CD14-positive monocyte (primary cell): ENCODE results near the gene SULF2. TPM values are rescaled to one million over a fixed set of nuclear protein-coding genes. Genes with fewer than 3 reads are reported as not detected.
A peak's percentile ranks its signal among the peaks of the same experiment; 100 is the strongest.

Source experiments
- DNase-seq, 3 donors: peaks; one replicate each; pipeline ENCODE4 v3.0.0-alpha.2; 2011 to 2022
- H2AFZ ChIP-seq: 2 replicates; pipeline ENCODE4 v1.6.0; 2012; ENCODE audit warnings: mild to moderate bottlenecking, low read depth, low read length, inconsistent platforms; ENCODE audit not compliant: insufficient read depth, poor library complexity, severe bottlenecking
- H3K27ac ChIP-seq, 2 donors: 1 replicate in 1 of 2; 2 replicates in 1 of 2; pipeline ENCODE4 v1.5.1; 2012 to 2013; ENCODE audit warnings: low read length in 2 of 2, control low read depth in 1 of 2, inconsistent platforms in 1 of 2, low read depth in 1 of 2, mild to moderate bottlenecking in 1 of 2
- H3K27me3 ChIP-seq, 2 donors: one replicate each; pipeline versions ENCODE4 v1.6.0 to v1.6.1; 2011 to 2013; ENCODE audit warnings: low read length in 2 of 2; ENCODE audit not compliant: control insufficient read depth in 2 of 2, insufficient read depth in 2 of 2
- H3K36me3 ChIP-seq, 2 donors: replicated peaks in 1 of 2; 1 replicate in 1 of 2; 2 replicates in 1 of 2; pipeline versions ENCODE4 v1.5.1 to v1.6.1; 2012 to 2013; ENCODE audit warnings: low read length in 2 of 2, control low read depth in 1 of 2, inconsistent platforms in 1 of 2, mild to moderate bottlenecking in 1 of 2; ENCODE audit not compliant: insufficient read depth in 2 of 2, control insufficient read depth in 1 of 2
- H3K4me1 ChIP-seq, 2 donors: 1 replicate in 1 of 2; 2 replicates in 1 of 2; pipeline versions ENCODE4 v1.5.1 to v1.6.1; 2012 to 2013; ENCODE audit warnings: low read length in 2 of 2, control low read depth in 1 of 2, inconsistent platforms in 1 of 2, mild to moderate bottlenecking in 1 of 2, moderate library complexity in 1 of 2; ENCODE audit not compliant: insufficient read depth in 2 of 2, control insufficient read depth in 1 of 2
- H3K4me2 ChIP-seq: replicated peaks from 2 replicates; pipeline ENCODE3; 2012; ENCODE audit warnings: low read length, moderate library complexity, mild to moderate bottlenecking; ENCODE audit not compliant: poor library complexity, severe bottlenecking; ENCODE audit errors: extremely low read depth
- H3K4me3 ChIP-seq, 3 experiments: fragments of 200-600 bp in 1 of 3; sonication (generic) in 1 of 3; replicated peaks in 1 of 3; 1 replicate in 2 of 3; 2 replicates in 1 of 3; pipeline ENCODE4 v1.5.1; 2011 to 2013; ENCODE audit warnings: low read length in 3 of 3, mild to moderate bottlenecking in 3 of 3, control low read depth in 2 of 3, low read depth in 2 of 3, inconsistent platforms in 1 of 3, moderate library complexity in 1 of 3
- H3K79me2 ChIP-seq: 2 replicates; pipeline ENCODE4 v1.6.0; 2012; ENCODE audit warnings: mild to moderate bottlenecking, control low read depth, inconsistent platforms, low read length, moderate library complexity; ENCODE audit not compliant: insufficient read depth
- H3K9ac ChIP-seq: 2 replicates; pipeline ENCODE4 v1.6.0; 2017; ENCODE audit warnings: low read length, mild to moderate bottlenecking; ENCODE audit not compliant: insufficient read depth, poor library complexity, severe bottlenecking
- H3K9me3 ChIP-seq, 2 donors: replicated peaks in 1 of 2; 1 replicate in 1 of 2; 2 replicates in 1 of 2; pipeline versions ENCODE4 v1.5.1 to v1.6.1; 2012 to 2013; ENCODE audit warnings: low read length in 2 of 2, control low read depth in 1 of 2; ENCODE audit not compliant: control insufficient read depth in 1 of 2, insufficient read depth in 1 of 2
- H4K20me1 ChIP-seq: 2 replicates; pipeline ENCODE4 v1.6.0; 2012; ENCODE audit warnings: mild to moderate bottlenecking, low read length, control low read depth, moderate library complexity; ENCODE audit not compliant: insufficient read depth
- H3K27ac Mint-ChIP-seq, 7 donors: one replicate each; pipeline ENCODE4 v1.8.0; 2020; ENCODE audit warnings: mild to moderate bottlenecking in 7 of 7, mixed read lengths in 7 of 7, moderate library complexity in 6 of 7, inconsistent platforms in 2 of 7
- H3K27me3 Mint-ChIP-seq, 3 donors: one replicate each; pipeline ENCODE4 v1.8.0; 2021 to 2022; ENCODE audit warnings: low read depth in 3 of 3, mild to moderate bottlenecking in 3 of 3, mixed read lengths in 3 of 3, moderate library complexity in 3 of 3, inconsistent platforms in 1 of 3
- H3K36me3 Mint-ChIP-seq, 2 donors: one replicate each; pipeline ENCODE4 v1.8.0; 2020; ENCODE audit warnings: mixed read lengths in 2 of 2, inconsistent platforms in 1 of 2, mild to moderate bottlenecking in 1 of 2
- H3K4me1 Mint-ChIP-seq: one replicate; pipeline ENCODE4 v1.8.0; 2020; ENCODE audit warnings: mild to moderate bottlenecking, mixed read lengths
- H3K4me3 Mint-ChIP-seq, 2 donors: one replicate each; pipeline ENCODE4 v1.8.0; 2020; ENCODE audit warnings: mild to moderate bottlenecking in 2 of 2, mixed read lengths in 2 of 2, moderate library complexity in 1 of 2
- H3K9me3 Mint-ChIP-seq, 7 donors: one replicate each; pipeline ENCODE4 v1.8.0; 2020 to 2022; ENCODE audit warnings: mixed read lengths in 7 of 7, mild to moderate bottlenecking in 6 of 7, moderate library complexity in 6 of 7, inconsistent platforms in 2 of 7
- CTCF ChIP-seq: fragments of 200-600 bp; IDR thresholded peaks from one replicate; pipeline ENCODE4 v1.8.0; 2022; ENCODE audit warnings: antibody characterized with exemption, mild to moderate bottlenecking
- WGBS: methylation state at CpG from one replicate; pipeline ENCODE4 v1.1.5; 2013; ENCODE audit warnings: missing lambda C conversion rate; ENCODE audit not compliant: insufficient coverage; 5-methylcytosine and 5-hydroxymethylcytosine counted together
- intact Hi-C, 2 donors: fragments of 100-400 bp; cut with micrococcal nuclease; formaldehyde crosslinking; loops; one replicate each; pipeline versions ENCODE4 v1.15.0 to v1.15.1; 2023
- polyA plus RNA-seq, 3 donors: library from polyadenylated mRNA; depleted of rRNA in 1 of 3; unstranded in 2 of 3; stranded (reverse) in 1 of 3; fragments of 300-500 nt in 2 of 3; fragments of >200 nt in 1 of 3; fragmentation: Illumina TruSeq in 2 of 3; gene quantifications; 1 replicate in 2 of 3; 2 replicates in 1 of 3; pipeline ENCODE4 v1.2.3, GENCODE V29; 2012 to 2021

Gene SULF2
- polyA plus RNA-seq, 3 donors = 60.3 to 156 (median 75.5) TPM

DNA sequence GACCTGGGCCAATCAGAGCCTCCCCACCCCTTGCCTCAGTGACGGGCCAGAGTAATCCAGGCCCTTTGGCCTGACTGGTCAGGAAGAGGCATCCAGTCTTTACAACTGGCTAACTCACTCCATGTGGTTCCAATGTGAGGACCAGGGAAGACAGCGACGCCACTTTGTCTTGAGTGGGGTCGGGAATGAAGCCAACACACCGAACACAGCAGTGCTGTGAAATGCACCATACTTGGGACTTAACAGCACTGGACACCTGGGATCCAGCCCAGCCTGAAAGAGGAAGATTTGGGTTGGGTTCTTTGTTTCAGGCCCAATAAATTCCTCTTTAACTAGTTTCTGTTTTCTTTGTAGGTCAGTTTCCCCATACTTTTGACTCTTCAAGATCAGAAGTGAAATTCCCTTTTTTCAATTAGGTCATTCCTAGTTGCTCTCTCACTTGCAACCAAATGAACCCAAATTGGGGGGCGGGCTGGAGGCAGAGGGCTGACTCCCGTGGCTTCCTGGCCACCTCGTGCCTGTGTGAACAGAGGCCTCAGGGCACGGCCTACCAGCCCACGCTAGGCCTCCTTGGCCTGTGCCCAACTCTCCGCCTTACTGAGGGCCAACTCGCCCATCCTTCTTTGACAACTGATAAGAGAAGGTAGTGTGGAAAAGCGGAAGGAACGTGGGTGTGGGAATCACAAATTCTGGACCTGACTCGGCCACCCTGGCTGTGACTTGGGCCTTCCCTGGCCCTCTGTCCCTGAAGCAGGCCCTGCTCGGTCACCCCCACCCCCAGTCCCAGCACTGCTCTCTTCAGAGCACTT is 17.1 kb downstream of the SULF2 start:
- peaks cover 84% of the 10 kb centered on the region for H3K79me2 ChIP-seq
- intact Hi-C loops = loop anchor here (2.0 to 5.0 kb wide), 2 partner anchors 41 to 43 kb away; no protein-coding TSS in a partner anchor

More for the DNA sequence above, 17.1 kb downstream of the SULF2 start:
- Mint-ChIP-seq H3K4me3 (peak overlapping the region in 1 of 2 donors; percentile 48), H3K27ac (peak overlapping the region; percentile 93 to 97 (median 95)), H3K9me3 (peaks cover 0 to 4% (median 0%) of the 10 kb centered on the region in 7 donors), H3K27me3 (peaks cover 0 to 10% (median 0%) of the 10 kb centered on the region in 3 donors), H3K36me3 (peaks cover 54 to 77% of the 10 kb centered on the region in 2 donors), H3K4me1 (peaks cover 99% of the 10 kb centered on the region)
- WGBS = 23% methylated on average over 7 of the region's 16 CpGs
- H3K27me3 ChIP-seq = no peaks in the 10 kb centered on the region
- peak overlapping the region in 1 of 3 experiments; percentile 35 for H3K4me3 ChIP-seq
- peak overlapping the region; percentile 49 for H3K9ac ChIP-seq
- peak overlapping the region; percentile 88 for H3K27ac ChIP-seq
- peaks cover 56% of the 10 kb centered on the region for H4K20me1 ChIP-seq
- peak; percentile 72 to 85 (median 77) for DNase-seq
- peak overlapping the region; percentile 52 for H3K4me2 ChIP-seq
- H2AFZ ChIP-seq = no peak overlapping the region
- no peak for TF ChIP-seq CTCF
- no peaks in the 10 kb centered on the region for H3K9me3 ChIP-seq
- H3K4me1 ChIP-seq = peaks cover 98 to 100% of the 10 kb centered on the region in 2 donors
- peaks cover 0 to 28% of the 10 kb centered on the region in 2 donors for H3K36me3 ChIP-seq
